Measurements from ENCODE around the gene HOXA9. TPM values are rescaled to one million over a fixed set of nuclear protein-coding genes. Genes with fewer than 3 reads are reported as not detected.

HOXA9 gene
- total RNA-seq, 4 donors from 2014 or later = 19.5 to 130 (median 50.6) TPM

DNA sequence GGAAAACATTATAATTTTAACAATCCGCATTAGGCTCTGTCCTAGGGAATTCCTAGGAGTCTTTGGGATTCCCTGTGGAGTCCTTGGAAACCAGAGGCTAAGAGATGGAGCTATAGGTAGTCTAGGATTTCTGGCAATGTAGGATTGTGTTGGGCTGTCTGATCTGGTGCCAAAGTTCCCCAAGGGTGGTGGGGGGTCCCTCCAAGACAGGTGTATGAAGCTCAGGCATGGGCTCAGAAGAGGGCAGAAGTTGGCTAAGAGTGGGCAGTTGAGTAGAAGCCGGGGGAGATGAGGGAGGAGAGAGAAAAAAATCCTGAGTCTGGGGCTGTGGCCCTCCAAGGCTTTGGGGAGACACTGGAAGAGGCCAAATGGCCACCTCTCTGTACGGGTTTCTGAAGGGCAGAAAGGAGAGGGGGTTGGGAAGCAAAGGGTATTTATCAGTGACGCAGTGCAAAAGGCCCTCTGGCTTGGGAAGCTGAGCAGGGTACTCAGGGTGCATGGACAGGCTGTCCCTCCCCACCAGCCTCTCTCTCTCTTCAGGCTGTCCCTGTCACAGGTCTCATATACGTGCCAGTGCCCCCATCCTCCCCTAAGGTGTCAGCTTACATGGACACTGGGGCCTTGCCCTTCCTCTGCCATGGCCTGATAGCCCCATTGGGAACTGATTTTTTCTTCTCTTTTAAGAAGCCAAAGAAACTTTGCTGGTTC, 18.7 kb downstream of the HOXA9 start:
- Histone ChIP-seq H3K36me3 (no peaks in the 10 kb centered on the region), H3K4me3 (peak overlapping the region in 3 of 4 donors; percentile 71 to 79 (median 73)), H3K4me1 (peaks cover 0 to 79% (median 55%) of the 10 kb centered on the region in 4 donors), H3K9me3 (no peaks in the 10 kb centered on the region), H3K27ac (peak overlapping the region; percentile 95 to 99 (median 98)), H3K27me3 (peaks cover 24% of the 10 kb centered on the region)
- DNase-seq = peak; percentile 14
- WGBS, 2 donors (ENCODE audit: low coverage in 1 of 2) = 40% methylated on average over 5 of the region's 5 CpGs; no CpG with 5 or more reads in 1 of the 2 donors
- in situ Hi-C loops (cut with MboI; ENCODE audit: low pct_ligation_motif_present in 1 of 4, low pct_unique_long_range_greater_than_20kb in 1 of 4, low sequenced_read_pairs in 3 of 4) (loop anchor here in 3 of 4 donors (10.0 kb wide), 1 partner anchor 292 kb away; no protein-coding TSS in a partner anchor), intact Hi-C loops (cut with DNase I; ENCODE audit: low total_unique reads) (loop anchor here (5.0 kb wide), 2 partner anchors 39 to 289 kb away; no protein-coding TSS in a partner anchor)
- TF ChIP-seq POLR2A (IDR thresholded peaks at IDR 0.05) (no peak), EP300 (IDR thresholded peaks at IDR 0.05; ENCODE audit: low read depth) (no peak), POLR2AphosphoS5 (IDR thresholded peaks at IDR 0.05) (no peak)
- TF ChIP-seq, protein P1, sequence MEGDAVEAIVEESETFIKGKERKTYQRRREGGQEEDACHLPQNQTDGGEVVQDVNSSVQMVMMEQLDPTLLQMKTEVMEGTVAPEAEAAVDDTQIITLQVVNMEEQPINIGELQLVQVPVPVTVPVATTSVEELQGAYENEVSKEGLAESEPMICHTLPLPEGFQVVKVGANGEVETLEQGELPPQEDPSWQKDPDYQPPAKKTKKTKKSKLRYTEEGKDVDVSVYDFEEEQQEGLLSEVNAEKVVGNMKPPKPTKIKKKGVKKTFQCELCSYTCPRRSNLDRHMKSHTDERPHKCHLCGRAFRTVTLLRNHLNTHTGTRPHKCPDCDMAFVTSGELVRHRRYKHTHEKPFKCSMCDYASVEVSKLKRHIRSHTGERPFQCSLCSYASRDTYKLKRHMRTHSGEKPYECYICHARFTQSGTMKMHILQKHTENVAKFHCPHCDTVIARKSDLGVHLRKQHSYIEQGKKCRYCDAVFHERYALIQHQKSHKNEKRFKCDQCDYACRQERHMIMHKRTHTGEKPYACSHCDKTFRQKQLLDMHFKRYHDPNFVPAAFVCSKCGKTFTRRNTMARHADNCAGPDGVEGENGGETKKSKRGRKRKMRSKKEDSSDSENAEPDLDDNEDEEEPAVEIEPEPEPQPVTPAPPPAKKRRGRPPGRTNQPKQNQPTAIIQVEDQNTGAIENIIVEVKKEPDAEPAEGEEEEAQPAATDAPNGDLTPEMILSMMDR (IDR thresholded peaks at IDR 0.05) = no peak

DNA sequence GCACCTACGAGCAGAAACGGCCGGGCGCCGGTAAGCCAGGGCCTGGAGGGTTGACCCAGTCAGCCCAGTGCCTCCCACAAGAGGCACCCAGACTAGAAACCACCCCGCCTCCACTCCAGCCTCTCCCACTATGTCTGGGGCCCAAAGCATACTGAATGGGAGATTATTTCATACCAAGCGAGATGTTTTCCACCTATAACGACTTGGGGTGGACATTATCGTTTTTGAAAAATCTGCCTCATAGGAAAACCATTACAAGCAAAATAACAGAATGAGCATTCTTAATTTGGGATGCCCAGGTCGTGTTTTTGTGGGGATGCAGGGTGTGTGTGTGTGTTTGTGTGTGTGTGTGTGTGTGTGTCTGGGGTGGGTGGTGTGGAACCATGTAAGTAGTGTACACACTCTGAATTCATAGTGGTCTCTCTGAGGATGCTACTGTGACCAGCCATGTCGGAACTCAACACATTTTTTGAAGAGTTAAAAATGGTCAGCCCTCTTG, 19.4 kb downstream of the HOXA9 start:
- intact Hi-C loops (cut with DNase I; ENCODE audit: low total_unique reads) = loop anchor here (5.0 kb wide), 2 partner anchors 39 to 289 kb away; no protein-coding TSS in a partner anchor
- 55 to 64% methylated on average over 2 to 11 of the region's 11 CpGs for WGBS, 2 donors (ENCODE audit: low coverage in 1 of 2)
- Histone ChIP-seq H3K27me3 (peaks cover 19% of the 10 kb centered on the region), H3K27ac (peak overlapping the region; percentile 95 to 99 (median 98)), H3K36me3 (no peaks in the 10 kb centered on the region), H3K4me3 (peak overlapping the region in 3 of 4 donors; percentile 2 to 77 (median 57)), H3K4me1 (peaks cover 0 to 78% (median 58%) of the 10 kb centered on the region in 4 donors), H3K9me3 (no peaks in the 10 kb centered on the region)
- no peak for DNase-seq
- TF ChIP-seq, protein P1 (IDR thresholded peaks at IDR 0.05) = no peak
- TF ChIP-seq EP300 (IDR thresholded peaks at IDR 0.05; ENCODE audit: low read depth) (no peak), POLR2A (IDR thresholded peaks at IDR 0.05) (no peak), POLR2AphosphoS5 (IDR thresholded peaks at IDR 0.05) (peak in 1 of 3 donors; percentile 0)
- in situ Hi-C loops (cut with MboI; ENCODE audit: low pct_ligation_motif_present in 1 of 4, low pct_unique_long_range_greater_than_20kb in 1 of 4, low sequenced_read_pairs in 3 of 4) = loop anchor here in 3 of 4 donors (10.0 kb wide), 1 partner anchor 291 kb away; no protein-coding TSS in a partner anchor

DNA sequence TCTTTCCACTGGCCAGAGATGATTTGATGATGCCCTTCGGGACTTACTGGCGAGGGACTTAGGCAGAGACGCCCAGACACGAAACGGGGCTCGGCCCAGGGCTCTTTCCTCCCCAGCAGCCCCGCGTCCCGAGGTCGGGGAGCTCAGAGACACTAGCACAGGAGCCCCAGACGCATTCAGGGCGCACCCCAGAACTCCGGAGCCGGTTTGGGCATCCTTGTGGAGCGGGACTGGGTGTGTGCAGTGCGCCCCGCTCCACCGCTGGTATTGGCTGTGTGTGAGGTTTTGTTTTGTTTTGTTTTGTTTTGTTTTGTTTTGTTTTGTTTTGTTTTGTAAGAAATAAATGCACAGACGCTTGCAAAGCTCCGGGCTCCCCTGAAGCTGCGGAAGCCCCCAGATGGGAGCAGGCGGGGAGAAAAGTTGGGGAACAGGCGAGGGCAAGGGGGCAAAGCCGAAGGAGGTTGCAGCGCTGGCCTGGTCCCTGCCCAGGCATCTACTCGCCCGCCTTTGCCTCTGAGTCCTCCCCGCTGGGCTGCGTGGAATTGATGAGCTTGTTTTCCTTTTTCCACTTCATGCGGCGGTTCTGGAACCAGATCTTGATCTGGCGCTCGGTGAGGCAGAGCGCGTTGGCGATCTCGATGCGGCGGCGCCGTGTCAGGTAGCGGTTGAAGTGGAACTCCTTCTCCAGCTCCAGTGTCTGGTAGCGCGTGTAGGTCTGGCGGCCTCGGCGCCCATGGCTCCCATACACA, 20.0 kb downstream of the HOXA9 start:
- H3K27me3 ChIP-seq = peaks cover 19% of the 10 kb centered on the region
- in situ Hi-C loops (cut with MboI; ENCODE audit: low pct_ligation_motif_present in 1 of 4, low pct_unique_long_range_greater_than_20kb in 1 of 4, low sequenced_read_pairs in 3 of 4) (loop anchor here in 3 of 4 donors (10.0 kb wide), 1 partner anchor 291 kb away; no protein-coding TSS in a partner anchor), intact Hi-C loops (cut with DNase I; ENCODE audit: low total_unique reads) (loop anchor here (5.0 kb wide), 2 partner anchors 38 to 288 kb away; no protein-coding TSS in a partner anchor)
- DNase-seq = peak; percentile 29
- H3K9me3 ChIP-seq = no peaks in the 10 kb centered on the region
- TF ChIP-seq POLR2AphosphoS5 (IDR thresholded peaks at IDR 0.05) (peak in 2 of 3 donors; percentile 6 to 9), POLR2A (IDR thresholded peaks at IDR 0.05) (no peak)
- no peaks in the 10 kb centered on the region for H3K36me3 ChIP-seq
- 58 to 62% methylated on average over 3 to 47 of the region's 47 CpGs for WGBS, 2 donors (ENCODE audit: low coverage in 1 of 2)
- H3K4me1 ChIP-seq = peaks cover 0 to 73% (median 64%) of the 10 kb centered on the region in 4 donors
- peak overlapping the region in 3 of 4 donors; percentile 2 to 77 (median 57) for H3K4me3 ChIP-seq
- H3K27ac ChIP-seq = peak overlapping the region; percentile 95 to 99 (median 98)

GRCh38 chr7:27144781-27145164, 20.6 kb downstream of the HOXA9 start:
- Histone ChIP-seq H3K36me3 (no peaks in the 10 kb centered on the region), H3K9me3 (no peaks in the 10 kb centered on the region), H3K27ac (peak overlapping the region; percentile 95 to 99 (median 98)), H3K4me1 (peaks cover 0 to 72% (median 62%) of the 10 kb centered on the region in 4 donors), H3K27me3 (peaks cover 19% of the 10 kb centered on the region), H3K4me3 (peak overlapping the region in 3 of 4 donors; percentile 2 to 77 (median 57))
- in situ Hi-C loops (cut with MboI; ENCODE audit: low pct_ligation_motif_present in 1 of 4, low pct_unique_long_range_greater_than_20kb in 1 of 4, low sequenced_read_pairs in 3 of 4) (loop anchor here (5.0 to 10.0 kb wide), 2 partner anchors 287 to 290 kb away; no protein-coding TSS in a partner anchor), intact Hi-C loops (cut with DNase I; ENCODE audit: low total_unique reads) (loop anchor here (5.0 kb wide), 2 partner anchors 37 to 287 kb away; no protein-coding TSS in a partner anchor)
- TF ChIP-seq POLR2AphosphoS5 (IDR thresholded peaks at IDR 0.05) = no peak
- TF ChIP-seq POLR2A (IDR thresholded peaks at IDR 0.05) = no peak
- TF ChIP-seq, protein P1 (IDR thresholded peaks at IDR 0.05) = no peak
- no peak for TF ChIP-seq EP300 (IDR thresholded peaks at IDR 0.05; ENCODE audit: low read depth)
- DNase-seq = peak; percentile 24
- 37% methylated on average over 30 of the region's 31 CpGs; no CpG with 5 or more reads in 1 of the 2 donors for WGBS, 2 donors (ENCODE audit: low coverage in 1 of 2)

All from transverse colon (tissue), 4 donors.